HG03439 (cell line): ENCODE measurements around the gene CNOT6.

Experiments used
- ATAC-seq: cut with Tn5 transposase; IDR thresholded peaks from one replicate; pipeline ENCODE4 v1.9.1; 2021; ENCODE audit warnings: mild to moderate bottlenecking, moderate library complexity; ENCODE audit not compliant: unreplicated experiment

Gene CNOT6

GRCh38 chr5:180613814-180614188 lies 119.6 kb downstream of the CNOT6 start:
- ATAC-seq: no peak

- no peak for ATAC-seq
These were observed 124.3 kb downstream of the CNOT6 start for GRCh38 chr5:180618487-180618828.

GRCh38 chr5:180618829-180619562 lies 124.8 kb downstream of the CNOT6 start:
- no peak for ATAC-seq

GRCh38 chr5:180619563-180619915 lies 125.4 kb downstream of the CNOT6 start:
- no peak for ATAC-seq

GRCh38 chr5:180620014-180620413 lies 125.8 kb downstream of the CNOT6 start:
- no peak for ATAC-seq

GRCh38 chr5:180621311-180621710 lies 127.1 kb downstream of the CNOT6 start:
- ATAC-seq: no peak

- ATAC-seq: no peak
These were observed 128.7 kb downstream of the CNOT6 start for GRCh38 chr5:180622910-180623309.

GRCh38 chr5:180623411-180623834 lies 129.2 kb downstream of the CNOT6 start:
- ATAC-seq: no peak

- no peak for ATAC-seq
These were observed 129.7 kb downstream of the CNOT6 start for GRCh38 chr5:180623844-180624243.

- ATAC-seq: no peak
These were observed 130.4 kb downstream of the CNOT6 start for GRCh38 chr5:180624587-180624986.

GRCh38 chr5:180625125-180625790 lies 131.1 kb downstream of the CNOT6 start:
- no peak for ATAC-seq

- no peak for ATAC-seq
These were observed 131.8 kb downstream of the CNOT6 start for GRCh38 chr5:180625791-180626660.

GRCh38 chr5:180626661-180627385 lies 132.6 kb downstream of the CNOT6 start:
- no peak for ATAC-seq

GRCh38 chr5:180627386-180628120 lies 133.4 kb downstream of the CNOT6 start:
- no peak for ATAC-seq
